ENCODE data around the gene NPR3. TPM values are rescaled to one million over a fixed set of nuclear protein-coding genes. Genes with fewer than 3 reads are reported as not detected.
"Not testable (repeated sequence)": the region's sequence is repeated elsewhere in the genome, so short reads cannot be mapped to it uniquely, and the experiment has no call there.

NPR3 gene
- total and polyA plus RNA-seq, 2 of the 8 experiments (the other 6 are each of a cell fraction or from before 2014, with no cell fraction given), result not detected

GRCh38 chr5:32805462-32805861, 94.3 kb downstream of the NPR3 start:
- H2AK5ac ChIP-seq (ENCODE audit: low read depth, low read length); H3K4me1 ChIP-seq (replicated peaks in 1 of 4; ENCODE audit: control insufficient read depth in 3 of 4, insufficient read depth in 4 of 4, low read length in 3 of 4); H2BK120ac ChIP-seq (replicated peaks; ENCODE audit: low read depth, low read length); H3K79me2 ChIP-seq (ENCODE audit: control insufficient read depth in 1 of 2, insufficient read depth in 2 of 2, low read length in 2 of 2); H4K8ac ChIP-seq (ENCODE audit: extremely low read depth, insufficient read depth, low read length); H3K56ac ChIP-seq (replicated peaks; ENCODE audit: insufficient read length, low read depth, low read length); H3K36me3 ChIP-seq (ENCODE audit: control insufficient read depth in 2 of 4, insufficient read depth in 4 of 4, low read length in 3 of 4); H3K14ac ChIP-seq (ENCODE audit: insufficient read length); DNase-seq (ENCODE audit: low read depth in 1 of 2, low spot score in 2 of 2); CTCF ChIA-PET (ENCODE audit: partially characterized antibody); H2BK12ac ChIP-seq (ENCODE audit: low read depth, low read length); H3K4ac ChIP-seq (replicated peaks; ENCODE audit: insufficient read length, low read depth, low read length); H3K4me2 ChIP-seq (ENCODE audit: insufficient read depth in 1 of 2, low read depth in 2 of 2, low read length in 2 of 2); H2AFZ ChIP-seq (ENCODE audit: low read length); H3K79me1 ChIP-seq (ENCODE audit: low read depth, low read length); H3K23ac ChIP-seq (ENCODE audit: insufficient read length); POLR2A ChIA-PET (ENCODE audit: partially characterized antibody); H2BK20ac ChIP-seq (ENCODE audit: low read length); H4K5ac ChIP-seq (ENCODE audit: insufficient read length, low read depth, low read length); FAIRE-seq; H4K20me1 ChIP-seq (replicated peaks in 1 of 2; ENCODE audit: control insufficient read depth in 1 of 2, insufficient read depth in 2 of 2, low read length in 2 of 2); H3K9ac ChIP-seq (replicated peaks in 1 of 4; ENCODE audit: extremely low read depth in 1 of 4, low read depth in 3 of 4, low read length in 3 of 4); H2BK5ac ChIP-seq (ENCODE audit: low read depth, low read length); H3K9me3 ChIP-seq (ENCODE audit: insufficient read depth in 2 of 2, low read depth in 1 of 2, low read length in 1 of 2); H3K27ac ChIP-seq (ENCODE audit: low read depth, low read length); H2BK15ac ChIP-seq (ENCODE audit: low read length); H3K18ac ChIP-seq (ENCODE audit: extremely low read depth, low read length); H3K27me3 ChIP-seq (replicated peaks in 1 of 4; ENCODE audit: control insufficient read depth in 3 of 4, extremely low read depth in 1 of 4, insufficient read depth in 3 of 4, low read length in 3 of 4); H3K23me2 ChIP-seq (ENCODE audit: low read depth, low read length); H4K91ac ChIP-seq (replicated peaks; ENCODE audit: insufficient read length, low read length); H3K4me3 ChIP-seq (ENCODE audit: extremely low read depth in 1 of 4, insufficient read depth in 2 of 4, low read depth in 3 of 4, low read length in 4 of 4): not testable (repeated sequence)
- WGBS, 2 experiments (ENCODE audit: extremely low coverage in 1 of 2, insufficient coverage in 1 of 2, insufficient read length in 1 of 2, insufficient replicate concordance in 2 of 2, low coverage in 1 of 2, low lambda C conversion rate in 2 of 2, missing lambda C conversion rate in 1 of 2), result 100% methylated on average over 1 of the region's 1 CpG; no CpG with 5 or more reads in 1 of the 2 experiments

Data from H1 (cell line).